ENCODE measurements around the gene DOCK3. TPM values are rescaled to one million over a fixed set of nuclear protein-coding genes. Genes with fewer than 3 reads are reported as not detected.

Gene DOCK3
- total RNA-seq, 2 donors from 2014 or later: 0.02 to 0.32 TPM

DNA sequence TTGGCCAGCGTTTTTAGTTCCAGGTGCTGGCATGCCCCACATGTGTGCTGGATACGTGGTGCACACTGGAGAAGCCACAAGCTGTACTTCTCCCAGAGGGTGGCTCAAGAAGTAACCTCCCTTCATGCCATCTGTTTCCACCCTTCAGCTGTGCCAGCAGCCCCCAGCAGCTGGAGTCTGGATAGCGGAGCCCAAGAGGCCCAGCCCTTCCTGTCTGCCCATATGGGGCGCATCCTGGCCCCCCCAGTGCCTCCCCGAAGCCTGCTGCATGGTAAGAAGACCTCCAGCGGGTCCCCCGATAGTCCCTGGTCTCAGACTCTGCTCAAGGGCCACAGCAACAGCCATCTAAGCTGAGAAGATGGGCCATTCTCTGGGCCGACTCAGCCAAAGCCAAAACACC, 704.6 kb downstream of the DOCK3 start:
- intact Hi-C loops (cut with DNase I): loop anchor here (5.0 kb wide), 1 partner anchor 807 kb away; no protein-coding TSS in a partner anchor
- H3K9me3 ChIP-seq: no peaks in the 10 kb centered on the region

DNA sequence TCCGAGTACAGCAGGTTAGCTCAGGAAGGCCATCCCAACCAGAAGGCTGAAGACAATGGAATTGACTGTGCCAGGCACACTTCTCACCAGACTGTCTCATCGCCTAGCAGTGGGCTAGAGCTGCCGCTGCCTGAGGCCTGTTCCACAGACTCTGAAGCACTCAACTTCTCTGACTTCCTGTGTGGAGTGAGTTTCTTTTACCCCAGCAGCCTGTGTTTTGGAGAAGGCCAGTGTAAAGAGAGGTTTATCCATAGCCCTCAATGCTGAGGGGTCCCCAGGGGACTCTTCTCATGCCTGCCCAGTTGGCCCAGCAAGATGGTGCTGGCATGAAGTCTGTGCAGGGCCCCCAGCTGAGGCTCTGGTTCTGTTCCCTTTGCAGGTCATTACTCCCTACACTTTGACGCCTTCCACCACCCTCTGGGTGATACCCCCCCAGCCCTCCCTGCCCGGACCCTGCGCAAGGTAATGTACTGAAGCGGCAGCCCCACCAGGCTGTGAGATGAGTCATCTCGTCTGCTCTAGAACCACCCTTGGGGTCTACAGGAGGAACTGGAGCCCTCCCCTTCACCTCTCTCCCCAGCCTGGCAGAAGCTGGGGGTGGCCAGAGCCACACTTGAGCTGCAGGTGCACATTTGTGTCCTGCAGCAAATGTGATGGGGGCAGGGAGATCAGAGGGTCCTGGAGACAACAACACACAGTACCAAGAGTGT, 705.2 kb downstream of the DOCK3 start:
- H3K4me1 ChIP-seq: no peaks in the 10 kb centered on the region
- intact Hi-C loops (cut with DNase I): loop anchor here (5.0 kb wide), 1 partner anchor 808 kb away; no protein-coding TSS in a partner anchor
- H3K36me3 ChIP-seq: no peaks in the 10 kb centered on the region
- no peak for DNase-seq
- H3K27me3 ChIP-seq: no peaks in the 10 kb centered on the region
- H3K9me3 ChIP-seq: no peaks in the 10 kb centered on the region
- H3K27ac ChIP-seq: no peak overlapping the region
- H3K9ac ChIP-seq (ENCODE audit: low read depth in 2 of 2, low read length in 2 of 2): no peak overlapping the region
- TF ChIP-seq, protein P1, sequence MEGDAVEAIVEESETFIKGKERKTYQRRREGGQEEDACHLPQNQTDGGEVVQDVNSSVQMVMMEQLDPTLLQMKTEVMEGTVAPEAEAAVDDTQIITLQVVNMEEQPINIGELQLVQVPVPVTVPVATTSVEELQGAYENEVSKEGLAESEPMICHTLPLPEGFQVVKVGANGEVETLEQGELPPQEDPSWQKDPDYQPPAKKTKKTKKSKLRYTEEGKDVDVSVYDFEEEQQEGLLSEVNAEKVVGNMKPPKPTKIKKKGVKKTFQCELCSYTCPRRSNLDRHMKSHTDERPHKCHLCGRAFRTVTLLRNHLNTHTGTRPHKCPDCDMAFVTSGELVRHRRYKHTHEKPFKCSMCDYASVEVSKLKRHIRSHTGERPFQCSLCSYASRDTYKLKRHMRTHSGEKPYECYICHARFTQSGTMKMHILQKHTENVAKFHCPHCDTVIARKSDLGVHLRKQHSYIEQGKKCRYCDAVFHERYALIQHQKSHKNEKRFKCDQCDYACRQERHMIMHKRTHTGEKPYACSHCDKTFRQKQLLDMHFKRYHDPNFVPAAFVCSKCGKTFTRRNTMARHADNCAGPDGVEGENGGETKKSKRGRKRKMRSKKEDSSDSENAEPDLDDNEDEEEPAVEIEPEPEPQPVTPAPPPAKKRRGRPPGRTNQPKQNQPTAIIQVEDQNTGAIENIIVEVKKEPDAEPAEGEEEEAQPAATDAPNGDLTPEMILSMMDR (IDR thresholded peaks at IDR 0.05): no peak
- no peak overlapping the region for H3K4me3 ChIP-seq

More for the DNA sequence above, 704.6 kb downstream of the DOCK3 start:
- DNase-seq: no peak
- Histone ChIP-seq H3K27me3 (no peaks in the 10 kb centered on the region), H3K36me3 (no peaks in the 10 kb centered on the region), H3K4me3 (no peak overlapping the region), H3K4me1 (no peaks in the 10 kb centered on the region), H3K27ac (no peak overlapping the region), H3K9ac (ENCODE audit: low read depth in 2 of 2, low read length in 2 of 2) (no peak overlapping the region)
- TF ChIP-seq, protein P1 (IDR thresholded peaks at IDR 0.05): no peak

DNA sequence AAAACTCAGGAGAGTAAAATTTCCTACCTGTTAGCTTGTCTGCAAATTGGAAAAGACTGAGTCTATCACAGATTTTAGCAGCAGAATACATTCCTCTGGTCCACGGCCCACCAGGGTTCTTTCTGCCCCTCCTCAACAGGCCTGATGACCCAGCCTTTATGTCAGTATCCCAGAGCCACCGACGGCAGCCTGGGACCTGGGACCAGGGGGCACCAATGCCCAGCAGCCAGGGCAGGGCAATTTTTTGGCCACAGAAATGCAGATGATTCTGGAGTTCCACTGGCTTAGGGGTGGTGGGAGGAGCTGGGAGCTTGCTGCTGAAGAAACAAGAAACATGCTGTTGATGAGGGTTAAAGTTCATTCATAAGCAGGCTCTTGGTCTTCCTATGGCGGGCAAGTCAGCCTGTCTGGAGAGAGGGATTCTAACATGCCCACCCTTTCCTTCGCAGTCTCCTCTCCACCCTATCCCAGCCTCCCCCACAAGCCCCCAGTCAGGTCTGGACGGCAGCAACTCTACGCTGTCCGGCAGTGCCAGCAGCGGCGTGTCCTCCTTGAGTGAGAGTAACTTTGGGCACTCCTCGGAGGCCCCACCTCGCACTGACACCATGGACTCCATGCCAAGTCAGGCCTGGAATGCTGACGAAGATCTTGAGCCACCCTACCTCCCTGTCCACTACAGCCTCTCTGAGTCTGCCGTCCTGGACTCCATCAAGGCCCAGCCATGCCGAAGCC, 706.0 kb downstream of the DOCK3 start:
- Histone ChIP-seq H3K4me3 (no peak overlapping the region), H3K36me3 (no peaks in the 10 kb centered on the region), H3K9me3 (no peaks in the 10 kb centered on the region), H3K27me3 (no peaks in the 10 kb centered on the region), H3K27ac (no peak overlapping the region), H3K4me1 (peaks cover under 1% of the 10 kb centered on the region), H3K9ac (ENCODE audit: low read depth in 2 of 2, low read length in 2 of 2) (no peak overlapping the region)
- DNase-seq: no peak
- TF ChIP-seq, protein P1 (IDR thresholded peaks at IDR 0.05): no peak
- intact Hi-C loops (cut with DNase I): no loop called here

DNA sequence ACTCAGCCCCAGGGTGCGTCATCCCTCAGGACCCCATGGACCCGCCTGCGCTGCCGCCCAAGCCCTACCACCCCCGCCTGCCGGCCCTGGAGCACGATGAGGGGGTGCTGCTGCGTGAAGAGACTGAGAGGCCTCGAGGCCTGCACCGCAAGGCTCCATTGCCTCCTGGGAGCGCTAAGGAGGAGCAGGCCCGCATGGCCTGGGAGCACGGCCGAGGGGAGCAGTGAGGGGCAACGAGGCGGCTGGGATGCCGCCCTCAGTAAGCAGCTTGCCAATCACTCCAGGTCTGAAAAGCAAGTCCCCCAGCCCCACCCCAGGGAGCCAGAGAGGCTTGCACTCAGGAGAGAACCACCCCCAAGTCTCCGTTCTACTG, 706.6 kb downstream of the DOCK3 start:
- TF ChIP-seq, protein P1 (IDR thresholded peaks at IDR 0.05): no peak
- Histone ChIP-seq H3K4me3 (no peak overlapping the region), H3K27me3 (no peaks in the 10 kb centered on the region), H3K4me1 (peaks cover 6% of the 10 kb centered on the region), H3K9me3 (no peaks in the 10 kb centered on the region), H3K27ac (no peak overlapping the region), H3K36me3 (no peaks in the 10 kb centered on the region), H3K9ac (ENCODE audit: low read depth in 2 of 2, low read length in 2 of 2) (no peak overlapping the region)
- intact Hi-C loops (cut with DNase I): no loop called here
- DNase-seq: no peak

DNA sequence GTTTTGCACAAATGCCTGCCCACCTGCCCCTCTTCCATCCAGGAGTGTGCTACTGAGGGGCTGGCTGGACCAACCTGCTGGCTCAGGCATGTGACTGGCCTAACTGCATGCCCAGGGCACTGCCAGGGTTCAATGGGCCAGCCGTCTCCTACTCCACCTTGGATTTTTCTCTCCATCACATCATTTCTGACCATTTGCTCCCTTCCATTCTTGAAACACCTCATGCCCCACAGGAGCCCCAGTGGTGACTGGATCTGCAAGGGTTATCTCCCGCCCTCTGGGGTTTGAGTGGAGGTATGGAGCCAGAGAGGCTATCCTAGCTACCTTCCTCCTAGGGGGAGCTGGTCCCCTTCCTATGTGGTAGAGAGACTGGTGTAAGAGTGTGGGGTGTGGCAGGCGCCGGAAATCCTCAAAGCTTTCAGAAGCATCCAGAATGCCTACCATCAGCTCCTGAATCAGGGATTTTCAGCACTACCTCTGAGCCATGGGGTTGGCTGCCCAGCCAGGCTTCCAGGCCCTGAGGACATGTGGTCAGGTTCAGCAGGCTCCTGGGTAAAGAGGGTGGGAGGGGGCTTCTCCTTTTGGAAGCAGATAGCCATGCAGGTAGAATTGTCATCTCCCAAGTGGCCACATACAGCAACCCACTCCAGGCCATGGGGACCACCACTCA, 707.5 kb downstream of the DOCK3 start:
- no peaks in the 10 kb centered on the region for H3K9me3 ChIP-seq
- intact Hi-C loops (cut with DNase I): no loop called here
- H3K27ac ChIP-seq: no peak overlapping the region
- DNase-seq: no peak
- H3K4me3 ChIP-seq: no peak overlapping the region
- no peak overlapping the region for H3K9ac ChIP-seq (ENCODE audit: low read depth in 2 of 2, low read length in 2 of 2)
- no peaks in the 10 kb centered on the region for H3K36me3 ChIP-seq
- no peaks in the 10 kb centered on the region for H3K27me3 ChIP-seq
- TF ChIP-seq, protein P1 (IDR thresholded peaks at IDR 0.05): no peak
- H3K4me1 ChIP-seq: peaks cover 15% of the 10 kb centered on the region
